GM12891 (cell line): ENCODE results near the gene RTEL1.

Source experiments
- POLR2A ChIP-seq: IDR thresholded peaks from 2 replicates; pipeline ENCODE4 v1.6.1; 2011; ENCODE audit warnings: low read depth, low read length, control low read depth
- POLR2AphosphoS5 ChIP-seq: IDR thresholded peaks from 2 replicates; pipeline ENCODE4 v1.6.1; 2011; ENCODE audit warnings: low read depth, low read length, control low read depth
- SPI1 ChIP-seq: IDR thresholded peaks from 2 replicates; pipeline ENCODE4 v1.6.1; 2011; ENCODE audit warnings: low read depth, low read length, control low read depth
- TAF1 ChIP-seq: IDR thresholded peaks from 2 replicates; pipeline ENCODE4 v1.6.1; 2011; ENCODE audit warnings: low read depth, low read length, control low read depth

- TF ChIP-seq SPI1 (no peak), POLR2A (no peak), POLR2AphosphoS5 (no peak), TAF1 (no peak)
These were observed 81.3 kb downstream of the RTEL1 start, which contains the start of gene SLC2A4RG for GRCh38 chr20:63739130-63740069.
